Hair follicle dermal papilla cell (primary cell): Measurements from ENCODE around the gene OR5AC2. TPM values are rescaled to one million over a fixed set of nuclear protein-coding genes. Genes with fewer than 3 reads are reported as not detected.

Experiments used
- total RNA-seq: library from RNA; depleted of rRNA; stranded (reverse); fragments of >200 nt; gene quantifications from 2 replicates; pipeline ENCODE4 v1.2.3, GENCODE V29; 2012

Gene OR5AC2
- not detected in 2 replicates for total RNA-seq

DNA sequence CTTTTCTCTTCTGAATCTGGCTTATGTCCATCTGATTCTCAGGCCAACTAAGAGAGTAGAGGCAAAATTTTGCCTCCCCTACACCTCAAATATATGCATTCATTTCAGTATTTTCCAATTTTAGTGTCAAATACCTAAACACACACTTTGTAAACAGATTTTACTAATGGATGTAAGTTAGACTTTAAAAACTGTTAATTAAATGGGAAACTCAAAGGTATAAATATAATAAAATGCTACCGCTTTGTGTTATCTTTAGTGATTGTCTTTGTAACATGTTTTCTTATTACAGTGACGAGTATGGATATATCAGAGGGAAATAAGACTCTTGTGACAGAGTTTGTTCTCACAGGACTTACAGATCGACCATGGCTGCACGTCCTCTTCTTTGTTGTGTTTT, at the start of gene OR5AC2:
Gene OR5AC2 (plus strand): TSS at position 301 of the 400 bp plus-strand sequence. CDS start 0 bp downstream, at position 301.

DNA sequence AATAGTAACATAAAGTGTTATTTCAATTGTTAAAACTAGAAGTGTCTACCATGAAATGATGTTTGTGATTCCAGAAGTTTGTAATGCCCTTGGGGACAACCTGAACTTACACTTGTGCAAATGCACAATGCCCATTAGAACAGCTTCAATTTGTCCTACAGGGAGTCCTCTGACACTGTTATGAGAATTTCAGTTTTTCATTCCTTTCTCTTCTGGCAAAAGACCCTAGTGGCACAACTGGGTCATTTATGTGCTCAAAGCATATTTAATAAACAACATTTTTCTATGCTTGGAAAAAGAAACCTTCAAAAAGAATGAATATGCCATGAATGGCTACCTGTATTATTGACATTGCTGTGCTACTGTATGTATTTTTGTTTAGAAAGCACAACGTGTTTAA, 43.4 kb downstream of the OR5AC2 start, which contains the start of gene OR5H1:
Gene OR5H1 (plus strand): TSS at position 301 of the 400 bp plus-strand sequence. CDS start 1,977 bp downstream, outside the sequence.

Other genes with a start within 250 kb of the OR5AC2 start
- gene RIOX2, start 114.7 kb upstream of the OR5AC2 start, total RNA-seq: 31.9 and 33.9 TPM in 2 replicates
- gene GABRR3, start 51.9 kb upstream of the OR5AC2 start, total RNA-seq: not detected in 2 replicates
- gene OR5H1, start 43.5 kb downstream of the OR5AC2 start, total RNA-seq: not detected in 2 replicates
- not detected in 2 replicates for gene OR5H14, start 60.3 kb downstream of the OR5AC2 start, total RNA-seq
- not detected in 2 replicates for gene OR5H15, start 79.5 kb downstream of the OR5AC2 start, total RNA-seq
- not detected in 2 replicates for gene OR5H6, start 177.1 kb downstream of the OR5AC2 start, total RNA-seq
- not detected in 2 replicates for gene OR5H2, start 195.3 kb downstream of the OR5AC2 start, total RNA-seq